Smooth muscle cell (in vitro differentiated cells): Measurements from ENCODE around the gene APOM. TPM values are rescaled to one million over a fixed set of nuclear protein-coding genes. Genes with fewer than 3 reads are reported as not detected.

Experiments used
- DNase-seq: peaks from one replicate; lab custom pipeline; 2025; ENCODE audit not compliant: unreplicated experiment; lab: John Stamatoyannopoulos, UW
- H2AFZ ChIP-seq: fragments of 200-600 bp; sonication (generic); 2 replicates; pipeline ENCODE4 v1.6.0; 2016; ENCODE audit warnings: antibody characterized with exemption, low read depth, mild to moderate bottlenecking
- H3F3A ChIP-seq: fragments of 200-600 bp; sonication (generic); 2 replicates; pipeline ENCODE4 v1.6.0; 2017; ENCODE audit warnings: antibody characterized with exemption, low read depth
- H3K27ac ChIP-seq: fragments of 200-600 bp; sonication (generic); 2 replicates; pipeline ENCODE4 v1.5.1; 2016; ENCODE audit warnings: low read depth, mild to moderate bottlenecking
- H3K27me3 ChIP-seq: fragments of 200-600 bp; sonication (generic); 2 replicates; pipeline ENCODE4 v1.6.1; 2016; ENCODE audit warnings: low read depth, mild to moderate bottlenecking
- H3K36me3 ChIP-seq: fragments of 200-600 bp; sonication (generic); 2 replicates; pipeline ENCODE4 v1.5.1; 2016; ENCODE audit warnings: low read depth
- H3K4me1 ChIP-seq: fragments of 200-600 bp; sonication (generic); 2 replicates; pipeline ENCODE4 v1.5.1; 2016; ENCODE audit warnings: low read depth
- H3K4me2 ChIP-seq: fragments of 200-600 bp; sonication (generic); 2 replicates; pipeline ENCODE4 v1.6.0; 2016; ENCODE audit warnings: mild to moderate bottlenecking
- H3K4me3 ChIP-seq: fragments of 200-600 bp; sonication (generic); 2 replicates; pipeline ENCODE4 v1.5.1; 2016; ENCODE audit warnings: mild to moderate bottlenecking
- H3K79me2 ChIP-seq: fragments of 200-600 bp; sonication (generic); 2 replicates; pipeline ENCODE4 v1.6.0; 2016; ENCODE audit warnings: low read depth, mild to moderate bottlenecking
- H3K9ac ChIP-seq: fragments of 200-600 bp; sonication (generic); 2 replicates; pipeline ENCODE4 v1.6.0; 2016; ENCODE audit warnings: low read depth
- H3K9me3 ChIP-seq: fragments of 200-600 bp; sonication (generic); replicated peaks from 2 replicates; pipeline ENCODE4 v1.5.1; 2016; ENCODE audit warnings: low read depth
- H4K20me1 ChIP-seq: fragments of 200-600 bp; sonication (generic); 2 replicates; pipeline ENCODE4 v1.6.0; 2016; ENCODE audit warnings: low read depth
- WGBS: methylation state at CpG from one replicate; pipeline ENCODE4 v1.1.7; 2016; ENCODE audit warnings: low lambda C conversion rate; 5-methylcytosine and 5-hydroxymethylcytosine counted together
- polyA plus RNA-seq: library from polyadenylated mRNA; unstranded; fragments of >200 nt; fragmentation: Nextera tagmentation; extraction: Ambion mirVana; gene quantifications from 2 replicates; pipeline ENCODE4 v1.2.1, GENCODE V29; 2016
- total RNA-seq: library from RNA; depleted of rRNA; stranded (reverse); fragments of >200 nt; gene quantifications from 2 replicates; pipeline ENCODE4 v1.2.3, GENCODE V29; 2014
- TF ChIP-seq, protein P1 (sequence below): fragments of 200-600 bp; sonication (generic); IDR thresholded peaks from 2 replicates; pipeline ENCODE4 v1.5.1; 2017; ENCODE audit warnings: borderline replicate concordance, mild to moderate bottlenecking, antibody characterized with exemption; ENCODE audit not compliant: insufficient read depth, poor library complexity, severe bottlenecking

APOM gene
- total and polyA plus RNA-seq, 2 experiments from 2014 or later = 2.3 to 2.7 TPM

DNA sequence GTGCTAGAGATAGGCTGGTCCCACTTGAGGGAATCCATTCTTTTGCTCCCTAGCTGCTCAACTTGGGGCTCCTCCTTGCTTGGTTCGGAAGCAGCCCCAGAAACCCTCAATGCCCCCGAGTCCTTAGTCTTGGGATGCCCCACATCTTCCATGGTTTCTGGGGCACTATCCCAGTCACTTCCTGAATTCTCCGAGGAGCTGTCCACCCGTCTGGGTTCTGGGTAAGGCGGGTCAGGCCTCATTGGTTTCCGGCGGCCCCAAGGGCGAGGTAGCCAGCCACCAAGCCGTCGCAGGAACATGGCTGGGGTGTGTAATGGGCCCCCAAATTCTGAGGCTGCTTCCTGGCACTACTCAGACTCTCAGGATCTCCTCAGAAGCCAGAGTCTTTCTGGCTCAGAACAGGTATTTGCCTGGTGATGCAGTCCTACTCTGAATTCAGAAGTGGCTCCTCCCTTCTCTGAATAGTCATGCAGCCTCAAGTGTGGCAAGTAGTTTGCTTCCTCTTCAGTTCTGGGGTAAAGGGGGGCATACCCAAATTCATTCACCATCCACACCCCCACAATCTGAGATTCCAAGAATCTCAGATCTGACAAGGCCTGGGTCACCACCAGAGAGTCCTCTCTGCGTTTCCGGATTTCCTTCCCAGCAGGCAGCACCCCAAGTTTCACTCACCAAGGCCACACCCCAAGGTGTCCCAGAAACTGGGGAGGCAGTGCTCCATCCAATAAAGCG is 4.1 kb downstream of the APOM start:
- no peaks in the 10 kb centered on the region for H3K9me3 ChIP-seq
- H3K4me1 ChIP-seq = peaks cover 25% of the 10 kb centered on the region
- H3K27ac ChIP-seq = peak overlapping the region; percentile 69
- peak overlapping the region; percentile 92 for H3K4me2 ChIP-seq
- peak overlapping the region; percentile 84 for H3K9ac ChIP-seq
- H3K79me2 ChIP-seq = peaks cover 51% of the 10 kb centered on the region
- TF ChIP-seq, protein P1, sequence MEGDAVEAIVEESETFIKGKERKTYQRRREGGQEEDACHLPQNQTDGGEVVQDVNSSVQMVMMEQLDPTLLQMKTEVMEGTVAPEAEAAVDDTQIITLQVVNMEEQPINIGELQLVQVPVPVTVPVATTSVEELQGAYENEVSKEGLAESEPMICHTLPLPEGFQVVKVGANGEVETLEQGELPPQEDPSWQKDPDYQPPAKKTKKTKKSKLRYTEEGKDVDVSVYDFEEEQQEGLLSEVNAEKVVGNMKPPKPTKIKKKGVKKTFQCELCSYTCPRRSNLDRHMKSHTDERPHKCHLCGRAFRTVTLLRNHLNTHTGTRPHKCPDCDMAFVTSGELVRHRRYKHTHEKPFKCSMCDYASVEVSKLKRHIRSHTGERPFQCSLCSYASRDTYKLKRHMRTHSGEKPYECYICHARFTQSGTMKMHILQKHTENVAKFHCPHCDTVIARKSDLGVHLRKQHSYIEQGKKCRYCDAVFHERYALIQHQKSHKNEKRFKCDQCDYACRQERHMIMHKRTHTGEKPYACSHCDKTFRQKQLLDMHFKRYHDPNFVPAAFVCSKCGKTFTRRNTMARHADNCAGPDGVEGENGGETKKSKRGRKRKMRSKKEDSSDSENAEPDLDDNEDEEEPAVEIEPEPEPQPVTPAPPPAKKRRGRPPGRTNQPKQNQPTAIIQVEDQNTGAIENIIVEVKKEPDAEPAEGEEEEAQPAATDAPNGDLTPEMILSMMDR = no peak
- H2AFZ ChIP-seq = no peak overlapping the region
- DNase-seq = no peak
- peaks cover 15% of the 10 kb centered on the region for H4K20me1 ChIP-seq
- H3F3A ChIP-seq = peaks cover 12% of the 10 kb centered on the region
- 42% methylated on average over 13 of the region's 13 CpGs for WGBS
- peak overlapping the region; percentile 74 for H3K4me3 ChIP-seq
- no peaks in the 10 kb centered on the region for H3K27me3 ChIP-seq
- no peaks in the 10 kb centered on the region for H3K36me3 ChIP-seq

GRCh38 chr6:31660381-31661261 is 4.9 kb downstream of the APOM start, which contains the start of gene C6orf47:
Gene C6orf47, minus strand, starts transcription at chr6:31660778. Its CDS starts 831 bp downstream, at chr6:31659947.
- Histone ChIP-seq H3K4me2 (peak within 1 kb of the TSS; percentile 92), H3K4me1 (peaks cover 25% of the 10 kb centered on the region), H4K20me1 (peaks cover 15% of the 10 kb centered on the region), H3K27ac (peak within 1 kb of the TSS; percentile 69), H3K9ac (peak within 1 kb of the TSS; percentile 84), H3K79me2 (peaks cover 49% of the 10 kb centered on the region), H3K27me3 (no peaks in the 10 kb centered on the region), H3F3A (peaks cover 12% of the 10 kb centered on the region), H2AFZ (peak within 1 kb of the TSS; percentile 30), H3K9me3 (no peaks in the 10 kb centered on the region), H3K4me3 (peak within 1 kb of the TSS; percentile 74), H3K36me3 (no peaks in the 10 kb centered on the region)
- TF ChIP-seq, protein P1 = no peak
- peak; percentile 46 for DNase-seq
- WGBS = under 1% methylated on average over 41 of the region's 52 CpGs

DNA sequence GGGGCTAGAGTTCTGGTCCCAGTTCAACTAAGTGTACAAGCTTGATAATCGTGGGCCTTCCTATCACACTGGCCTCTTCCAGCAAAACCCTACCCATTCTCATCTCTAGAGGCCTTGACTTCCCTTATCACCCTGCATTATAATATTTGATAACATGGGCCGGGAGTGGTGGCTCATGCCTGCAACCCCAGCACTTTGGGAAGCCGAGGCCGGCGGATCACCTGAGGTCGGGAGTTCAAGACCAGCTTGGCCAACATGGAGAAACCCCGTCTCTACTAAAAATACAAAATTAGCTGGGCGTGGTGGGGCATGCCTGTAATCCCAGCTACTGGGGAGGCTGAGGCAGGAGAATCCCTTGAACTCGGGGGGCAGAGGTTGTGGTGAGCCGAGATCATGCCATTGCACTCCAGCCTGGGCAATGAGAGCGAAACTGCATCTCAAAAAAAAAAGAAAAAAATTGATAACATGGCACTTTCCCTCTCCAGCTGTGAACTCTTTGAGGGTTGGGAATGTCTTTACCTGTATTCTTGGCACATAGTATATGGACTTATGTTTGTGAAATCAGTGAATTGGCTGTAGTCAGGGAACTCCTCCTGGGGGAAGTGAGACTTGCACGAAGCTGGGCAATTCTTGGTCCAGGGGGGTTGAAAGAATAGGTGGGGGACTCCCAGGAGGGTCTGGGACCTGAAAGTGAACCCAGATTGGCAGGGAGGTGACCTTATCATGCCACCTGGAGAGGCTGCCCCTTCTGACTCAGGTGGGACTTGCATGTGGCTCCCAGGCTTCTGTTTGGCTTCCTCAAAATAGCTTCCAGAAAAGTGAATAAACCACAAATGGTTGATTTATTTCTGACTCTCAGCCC is 5.8 kb downstream of the APOM start:
- peak overlapping the region; percentile 3 for H3K9ac ChIP-seq
- no peaks in the 10 kb centered on the region for H3K9me3 ChIP-seq
- H3F3A ChIP-seq = peaks cover 12% of the 10 kb centered on the region
- H3K4me2 ChIP-seq = peak overlapping the region; percentile 92
- DNase-seq = no peak
- H2AFZ ChIP-seq = no peak overlapping the region
- peaks cover 51% of the 10 kb centered on the region for H3K79me2 ChIP-seq
- H3K27me3 ChIP-seq = no peaks in the 10 kb centered on the region
- H3K4me1 ChIP-seq = peaks cover 27% of the 10 kb centered on the region
- H4K20me1 ChIP-seq = peaks cover 15% of the 10 kb centered on the region
- H3K36me3 ChIP-seq = no peaks in the 10 kb centered on the region
- H3K27ac ChIP-seq = peak overlapping the region; percentile 69
- TF ChIP-seq, protein P1 = no peak
- WGBS = 89% methylated on average over 12 of the region's 12 CpGs
- H3K4me3 ChIP-seq = peak overlapping the region; percentile 74
